Measurements from ENCODE around the gene CTSD.

DNA sequence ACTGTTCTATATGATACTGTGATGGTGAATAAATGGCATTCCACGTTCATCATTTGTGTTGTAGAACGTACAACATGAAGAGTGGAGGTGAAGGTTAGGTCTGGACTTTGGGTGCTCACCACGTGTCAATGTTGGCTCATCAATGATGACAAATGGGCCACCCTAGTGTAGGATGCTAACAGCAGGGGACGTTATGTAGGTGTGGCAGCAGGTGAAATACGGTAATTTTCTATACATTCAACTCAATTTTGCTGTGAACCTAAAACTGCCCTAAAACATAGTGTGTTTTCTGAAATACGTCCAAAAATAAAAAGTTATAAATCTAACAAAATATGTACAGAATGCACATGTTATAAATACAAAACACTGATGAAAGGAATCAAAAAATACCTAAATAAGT, 60.6 kb downstream of the CTSD start:
- TF ChIP-seq, protein P1, sequence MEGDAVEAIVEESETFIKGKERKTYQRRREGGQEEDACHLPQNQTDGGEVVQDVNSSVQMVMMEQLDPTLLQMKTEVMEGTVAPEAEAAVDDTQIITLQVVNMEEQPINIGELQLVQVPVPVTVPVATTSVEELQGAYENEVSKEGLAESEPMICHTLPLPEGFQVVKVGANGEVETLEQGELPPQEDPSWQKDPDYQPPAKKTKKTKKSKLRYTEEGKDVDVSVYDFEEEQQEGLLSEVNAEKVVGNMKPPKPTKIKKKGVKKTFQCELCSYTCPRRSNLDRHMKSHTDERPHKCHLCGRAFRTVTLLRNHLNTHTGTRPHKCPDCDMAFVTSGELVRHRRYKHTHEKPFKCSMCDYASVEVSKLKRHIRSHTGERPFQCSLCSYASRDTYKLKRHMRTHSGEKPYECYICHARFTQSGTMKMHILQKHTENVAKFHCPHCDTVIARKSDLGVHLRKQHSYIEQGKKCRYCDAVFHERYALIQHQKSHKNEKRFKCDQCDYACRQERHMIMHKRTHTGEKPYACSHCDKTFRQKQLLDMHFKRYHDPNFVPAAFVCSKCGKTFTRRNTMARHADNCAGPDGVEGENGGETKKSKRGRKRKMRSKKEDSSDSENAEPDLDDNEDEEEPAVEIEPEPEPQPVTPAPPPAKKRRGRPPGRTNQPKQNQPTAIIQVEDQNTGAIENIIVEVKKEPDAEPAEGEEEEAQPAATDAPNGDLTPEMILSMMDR (IDR thresholded peaks at IDR 0.05), result no peak
- TF ChIP-seq POLR2A (IDR thresholded peaks at IDR 0.05), result no peak

Data from stomach (tissue), 4 donors.